Daoy (cell line): ENCODE measurements around the gene SPINK1. TPM values are rescaled to one million over a fixed set of nuclear protein-coding genes. Genes with fewer than 3 reads are reported as not detected.

Experiments
- total RNA-seq: library from RNA; depleted of rRNA; stranded (reverse); fragments of >200 nt; shearing (Covaris generic); gene quantifications from 2 replicates; pipeline ENCODE4 v1.2.3, GENCODE V29; 2014; rRNA removed

Gene SPINK1
- total RNA-seq, 1 experiment from 2014 or later: 0.51 TPM

Other genes starting within 250 kb of the SPINK1 start
- gene JAKMIP2, start 48.9 kb downstream of the SPINK1 start, total RNA-seq: 0.48 and 0.63 TPM in 2 replicates
- gene SCGB3A2, start 47.0 kb upstream of the SPINK1 start, total RNA-seq: not detected in 2 replicates
- gene C5orf46, start 74.9 kb upstream of the SPINK1 start, total RNA-seq: 2.6 TPM in 1 of 2 replicates, not detected in the other
- gene SPINK5, start 232.3 kb upstream of the SPINK1 start, total RNA-seq: not detected in 2 replicates